DOHH2 (cell line): ENCODE results near the gene SLC25A11.
A peak's percentile ranks its signal among the peaks of the same experiment; 100 is the strongest.

Source experiments
- H3F3A ChIP-seq: fragments of 200-600 bp; sonication (generic), shearing (Covaris generic); 2 replicates; pipeline ENCODE4 v1.6.0; 2016; ENCODE audit warnings: antibody characterized with exemption, mild to moderate bottlenecking; ENCODE audit not compliant: control insufficient read depth, insufficient read depth
- H3K27ac ChIP-seq: fragments of 200-600 bp; sonication (generic); 2 replicates; pipeline ENCODE4 v1.5.1; 2014; ENCODE audit warnings: low read depth, mild to moderate bottlenecking, low read length, moderate library complexity
- H3K27me3 ChIP-seq: fragments of 200-600 bp; sonication (generic); 2 replicates; pipeline ENCODE4 v1.6.1; 2014; ENCODE audit warnings: mild to moderate bottlenecking, low read length, mixed read lengths; ENCODE audit not compliant: control insufficient read depth
- H3K36me3 ChIP-seq: fragments of 200-600 bp; sonication (generic); 2 replicates; pipeline ENCODE4 v1.6.1; 2014; ENCODE audit warnings: mild to moderate bottlenecking, low read length, moderate library complexity, mixed read lengths; ENCODE audit not compliant: control insufficient read depth
- H3K4me1 ChIP-seq: fragments of 200-600 bp; sonication (generic); 2 replicates; pipeline ENCODE4 v1.6.1; 2014; ENCODE audit warnings: mild to moderate bottlenecking, low read length, mixed read lengths; ENCODE audit not compliant: control insufficient read depth
- H3K4me2 ChIP-seq: fragments of 200-600 bp; sonication (generic); 2 replicates; pipeline ENCODE4 v1.6.0; 2014; ENCODE audit warnings: mild to moderate bottlenecking, low read length, moderate library complexity
- H3K4me3 ChIP-seq: fragments of 200-600 bp; sonication (generic); 2 replicates; pipeline ENCODE4 v1.5.1; 2014; ENCODE audit warnings: mild to moderate bottlenecking, low read length, mixed read lengths
- H3K79me2 ChIP-seq: fragments of 200-600 bp; sonication (generic); 2 replicates; pipeline ENCODE4 v1.6.1; 2014; ENCODE audit warnings: mild to moderate bottlenecking, low read length, mixed read lengths; ENCODE audit not compliant: control insufficient read depth
- H3K9me2 ChIP-seq: fragments of 200-600 bp; sonication (generic); replicated peaks from 2 replicates; pipeline ENCODE4 v1.6.1; 2014; ENCODE audit warnings: mild to moderate bottlenecking, low read length, mixed read lengths; ENCODE audit not compliant: control insufficient read depth
- H3K9me3 ChIP-seq: fragments of 200-600 bp; sonication (generic); 2 replicates; pipeline ENCODE4 v1.6.1; 2014; ENCODE audit warnings: antibody characterized with exemption, low read length, mixed read lengths; ENCODE audit not compliant: control insufficient read depth, insufficient read depth
- H4K20me1 ChIP-seq: fragments of 200-600 bp; sonication (generic); 2 replicates; pipeline ENCODE4 v1.6.0; 2014; ENCODE audit warnings: low read depth, mild to moderate bottlenecking, antibody characterized with exemption, low read length, moderate library complexity; ENCODE audit not compliant: control insufficient read depth, insufficient read depth
- CTCF ChIP-seq: fragments of 200-600 bp; sonication (generic); IDR thresholded peaks from one replicate; pipeline ENCODE4 v1.5.1; 2014; ENCODE audit warnings: antibody characterized with exemption, mild to moderate bottlenecking, low read depth, low read length; ENCODE audit not compliant: poor library complexity, severe bottlenecking
- EZH2phosphoT487 ChIP-seq: fragments of 200-600 bp; sonication (generic); IDR thresholded peaks from 2 replicates; pipeline ENCODE4 v1.6.1; 2017; ENCODE audit warnings: borderline replicate concordance, mild to moderate bottlenecking, antibody characterized with exemption, low read length, moderate library complexity, mixed read lengths

Gene SLC25A11

GRCh38 chr17:4942760-4943508 lies 3.1 kb upstream of the SLC25A11 start:
- Histone ChIP-seq H3K4me3 (peak overlapping the region; percentile 90; the same call in 1 of the 2 replicates), H3K4me2 (peak overlapping the region; percentile 94), H3K36me3 (peaks cover 92% of the 10 kb centered on the region), H3K9me3 (no peaks in the 10 kb centered on the region), H3K4me1 (peaks cover 69% of the 10 kb centered on the region), H4K20me1 (peaks cover 13% of the 10 kb centered on the region; the same call in 1 of the 2 replicates), H3K9me2 (no peaks in the 10 kb centered on the region), H3K27me3 (no peaks in the 10 kb centered on the region), H3K79me2 (peaks cover 93% of the 10 kb centered on the region), H3F3A (peaks cover 61% of the 10 kb centered on the region), H3K27ac (peak overlapping the region; percentile 99; the same call in 1 of the 2 replicates)
- TF ChIP-seq CTCF (no peak), EZH2phosphoT487 (no peak)

GRCh38 chr17:4941319-4941610 lies 1.4 kb upstream of the SLC25A11 start:
- H3K4me3 ChIP-seq: peak overlapping the region; percentile 90
- peaks cover 51% of the 10 kb centered on the region for H3F3A ChIP-seq
- H3K36me3 ChIP-seq: peaks cover 93% of the 10 kb centered on the region
- H3K4me1 ChIP-seq: peaks cover 63% of the 10 kb centered on the region
- no peaks in the 10 kb centered on the region for H3K27me3 ChIP-seq
- no peaks in the 10 kb centered on the region for H3K9me3 ChIP-seq
- H3K79me2 ChIP-seq: peaks cover 81% of the 10 kb centered on the region
- TF ChIP-seq EZH2phosphoT487: no peak
- TF ChIP-seq CTCF: no peak
- H3K4me2 ChIP-seq: peak overlapping the region; percentile 94
- H3K9me2 ChIP-seq: no peaks in the 10 kb centered on the region
- H4K20me1 ChIP-seq: peaks cover 7% of the 10 kb centered on the region; the same call in 1 of the 2 replicates
- peak overlapping the region; percentile 92 for H3K27ac ChIP-seq

- Histone ChIP-seq H3K4me2 (peak overlapping the region; percentile 94), H3F3A (peaks cover 46% of the 10 kb centered on the region), H3K4me3 (peak overlapping the region; percentile 90), H3K27me3 (no peaks in the 10 kb centered on the region), H4K20me1 (peaks cover 6% of the 10 kb centered on the region; the same call in 1 of the 2 replicates), H3K79me2 (peaks cover 75% of the 10 kb centered on the region), H3K36me3 (peaks cover 93% of the 10 kb centered on the region), H3K4me1 (peaks cover 59% of the 10 kb centered on the region), H3K27ac (peak overlapping the region; percentile 92), H3K9me3 (no peaks in the 10 kb centered on the region), H3K9me2 (no peaks in the 10 kb centered on the region)
- TF ChIP-seq CTCF (no peak), EZH2phosphoT487 (no peak)
Measured at GRCh38 chr17:4940555-4941318, 891 bp upstream of the SLC25A11 start.
